GM18508 (cell line): ENCODE data around the gene CFAP45.

ENCODE experiments used
- ATAC-seq: cut with Tn5 transposase; IDR thresholded peaks from one replicate; pipeline ENCODE4 v1.9.1; 2021; ENCODE audit warnings: moderate number of reproducible peaks; ENCODE audit not compliant: insufficient read depth, unreplicated experiment

Gene CFAP45

DNA sequence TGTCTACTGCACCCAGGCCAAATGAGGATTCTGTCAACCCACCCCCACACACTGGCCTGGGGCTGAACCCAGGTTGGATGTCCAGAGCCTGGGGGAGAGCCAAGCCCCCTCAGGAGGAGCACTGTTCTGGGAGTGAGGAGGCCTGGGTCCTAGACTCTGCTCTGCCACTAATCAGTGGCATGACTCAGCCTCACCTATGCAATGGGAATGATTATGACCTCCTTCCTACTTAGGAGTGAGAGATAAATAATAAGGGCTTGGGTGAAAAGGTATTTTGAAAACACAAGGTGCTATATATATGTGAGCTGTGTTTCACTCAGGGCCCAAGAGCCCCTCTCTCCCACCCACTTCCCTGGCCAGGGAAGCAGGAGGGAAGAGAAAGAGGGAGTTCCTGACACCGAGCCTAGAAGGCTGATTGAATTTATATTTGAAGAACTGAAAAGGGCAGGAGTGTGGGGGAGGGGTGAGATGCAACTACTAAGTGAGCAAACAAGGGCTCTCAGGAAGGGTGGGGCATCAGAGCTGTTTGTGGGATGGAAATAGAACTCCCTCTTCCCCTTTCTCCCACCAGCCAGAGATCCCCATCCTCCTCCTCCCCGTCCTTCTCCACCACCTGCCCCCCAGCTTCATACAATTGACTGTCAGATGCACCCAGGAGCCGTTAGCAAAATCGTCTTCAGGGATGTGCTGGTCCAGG lies 37.2 kb upstream of the CFAP45 start:
- no peak for ATAC-seq

DNA sequence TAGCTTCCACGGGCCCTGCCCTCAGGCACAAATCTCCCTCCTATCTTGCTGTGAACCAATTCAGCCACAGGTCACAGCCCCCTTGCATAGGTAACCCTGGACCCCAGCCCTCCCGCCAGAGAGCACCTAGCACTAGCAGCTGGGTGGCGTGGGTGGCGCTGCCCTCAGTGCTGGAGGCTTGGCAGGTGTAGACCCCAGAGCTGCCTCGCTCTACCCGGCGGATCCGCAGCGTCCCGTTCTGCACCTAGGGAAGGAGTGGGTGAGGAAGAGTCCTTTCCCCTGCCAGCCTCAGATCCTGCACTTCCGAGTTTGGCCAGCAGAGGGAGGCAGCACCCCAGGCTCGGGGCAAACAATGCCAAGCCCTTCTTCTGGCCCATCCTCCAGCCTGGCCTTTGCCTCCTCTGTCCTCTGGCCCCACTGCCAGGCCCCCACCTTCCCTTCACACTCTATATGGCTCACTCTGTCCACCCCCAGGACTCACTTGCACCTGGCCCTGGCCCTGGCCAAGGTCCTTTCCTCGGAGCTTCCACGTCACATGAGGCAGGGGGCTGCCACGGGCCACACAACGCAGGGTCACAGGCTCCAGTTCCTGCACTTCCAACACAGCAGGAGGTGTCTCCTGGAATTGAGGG lies 36.4 kb upstream of the CFAP45 start:
- ATAC-seq = no peak

DNA sequence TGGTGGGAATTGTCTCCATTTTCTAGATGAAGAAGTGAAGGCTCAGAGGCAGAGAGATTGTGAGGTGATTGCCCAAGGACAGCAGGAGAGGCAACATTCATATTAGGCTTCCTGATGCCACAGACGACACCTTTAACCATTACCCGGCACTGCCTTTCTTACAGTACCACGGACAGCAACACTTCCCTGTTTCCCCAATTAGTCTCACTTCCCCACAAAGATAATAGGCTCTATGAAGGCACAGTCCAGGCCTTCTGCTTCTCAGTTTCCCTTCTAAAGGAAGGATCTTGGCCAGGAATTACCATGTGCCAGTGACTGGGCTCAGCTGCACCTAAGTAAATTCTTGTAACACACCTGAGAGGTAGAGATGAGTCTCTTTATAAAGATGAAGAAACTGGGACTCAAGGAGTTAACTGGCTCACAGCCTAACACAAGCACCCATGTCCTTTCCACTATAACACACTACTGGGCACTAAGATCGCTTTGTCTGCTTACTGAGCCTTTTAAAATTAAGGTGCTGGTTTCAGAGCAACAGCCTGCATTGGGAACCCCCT lies 35.8 kb upstream of the CFAP45 start:
- ATAC-seq = no peak

DNA sequence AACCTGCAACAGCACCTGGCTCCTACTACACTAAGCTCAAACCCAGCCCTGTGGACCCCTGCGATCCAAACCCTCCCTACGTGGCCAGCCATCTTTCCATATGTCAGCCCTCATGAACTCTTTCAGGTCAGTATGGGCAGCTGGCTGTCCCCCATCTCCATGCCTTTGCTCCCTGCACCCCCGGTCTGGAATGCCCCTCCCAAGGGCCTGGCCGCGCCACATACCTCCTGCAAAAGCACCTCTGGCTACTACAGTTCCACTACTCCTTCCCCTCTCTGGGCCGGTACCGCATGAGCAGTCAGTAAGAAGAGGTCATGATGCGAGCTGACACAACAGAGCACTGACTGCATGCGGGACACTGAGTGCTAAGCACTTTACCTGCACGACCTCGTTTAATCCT lies 35.3 kb upstream of the CFAP45 start:
- no peak for ATAC-seq

DNA sequence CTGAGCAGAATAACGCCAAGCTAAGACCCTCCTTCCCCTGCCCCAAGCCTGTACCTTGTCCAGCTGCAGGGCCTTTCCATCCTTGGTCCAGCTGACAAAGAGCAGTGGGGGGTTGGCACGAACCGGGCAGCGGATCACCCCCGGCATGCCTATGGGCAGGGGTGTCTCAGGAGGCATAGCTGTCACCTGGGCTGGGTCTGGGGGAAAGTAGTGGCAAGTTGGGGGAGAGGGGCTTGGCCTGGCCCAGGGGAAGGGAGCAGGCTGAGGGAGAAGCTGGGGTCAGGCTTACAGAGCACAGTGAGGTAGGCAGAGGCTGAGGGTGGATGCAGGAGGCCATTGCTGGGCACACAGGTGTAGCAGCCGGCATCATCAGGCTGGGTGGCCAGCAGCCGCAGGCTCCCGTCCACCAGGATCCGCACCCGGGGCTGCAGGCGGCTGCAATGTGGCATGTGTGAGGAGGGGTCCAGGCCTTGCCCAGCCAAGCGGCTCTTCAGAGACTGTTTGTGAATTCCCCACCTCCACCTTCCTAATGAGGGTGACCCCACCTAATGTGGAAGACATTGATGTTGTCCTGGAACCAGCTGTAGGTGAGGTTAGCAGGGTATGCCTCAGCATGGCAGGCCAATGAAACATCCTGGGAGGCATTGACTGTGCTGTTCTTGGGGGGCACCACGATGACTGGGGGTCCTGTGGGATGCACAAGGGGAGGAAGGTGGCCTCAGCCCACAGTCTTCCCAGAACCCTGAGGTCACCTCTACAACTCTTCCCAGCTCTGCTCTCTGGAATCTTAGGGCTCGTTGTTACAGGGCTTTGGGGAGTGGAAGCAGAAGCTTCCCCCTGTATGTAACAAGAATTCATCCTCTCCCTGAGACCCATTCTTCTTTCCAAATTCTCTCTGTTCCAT lies 34.4 kb upstream of the CFAP45 start:
- no peak for ATAC-seq

DNA sequence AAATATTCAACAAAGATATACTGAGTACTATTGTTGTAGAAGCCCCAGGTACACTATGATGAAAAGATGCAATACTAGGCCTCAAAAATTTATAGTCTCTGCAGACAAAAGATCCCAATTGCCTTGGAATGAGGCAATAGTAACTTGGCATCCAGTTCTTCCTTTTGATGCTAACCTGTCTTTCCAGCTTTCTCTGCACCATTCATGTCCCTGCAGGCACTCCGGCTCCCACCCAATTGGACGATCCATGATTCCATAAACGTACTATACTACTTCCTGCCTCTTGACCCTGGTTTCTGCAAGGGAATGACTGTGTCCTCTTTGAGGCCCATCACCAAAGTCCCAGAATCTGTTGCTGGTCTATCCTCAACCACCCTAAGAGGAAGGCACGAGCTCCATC lies 33.4 kb upstream of the CFAP45 start:
- ATAC-seq = no peak

DNA sequence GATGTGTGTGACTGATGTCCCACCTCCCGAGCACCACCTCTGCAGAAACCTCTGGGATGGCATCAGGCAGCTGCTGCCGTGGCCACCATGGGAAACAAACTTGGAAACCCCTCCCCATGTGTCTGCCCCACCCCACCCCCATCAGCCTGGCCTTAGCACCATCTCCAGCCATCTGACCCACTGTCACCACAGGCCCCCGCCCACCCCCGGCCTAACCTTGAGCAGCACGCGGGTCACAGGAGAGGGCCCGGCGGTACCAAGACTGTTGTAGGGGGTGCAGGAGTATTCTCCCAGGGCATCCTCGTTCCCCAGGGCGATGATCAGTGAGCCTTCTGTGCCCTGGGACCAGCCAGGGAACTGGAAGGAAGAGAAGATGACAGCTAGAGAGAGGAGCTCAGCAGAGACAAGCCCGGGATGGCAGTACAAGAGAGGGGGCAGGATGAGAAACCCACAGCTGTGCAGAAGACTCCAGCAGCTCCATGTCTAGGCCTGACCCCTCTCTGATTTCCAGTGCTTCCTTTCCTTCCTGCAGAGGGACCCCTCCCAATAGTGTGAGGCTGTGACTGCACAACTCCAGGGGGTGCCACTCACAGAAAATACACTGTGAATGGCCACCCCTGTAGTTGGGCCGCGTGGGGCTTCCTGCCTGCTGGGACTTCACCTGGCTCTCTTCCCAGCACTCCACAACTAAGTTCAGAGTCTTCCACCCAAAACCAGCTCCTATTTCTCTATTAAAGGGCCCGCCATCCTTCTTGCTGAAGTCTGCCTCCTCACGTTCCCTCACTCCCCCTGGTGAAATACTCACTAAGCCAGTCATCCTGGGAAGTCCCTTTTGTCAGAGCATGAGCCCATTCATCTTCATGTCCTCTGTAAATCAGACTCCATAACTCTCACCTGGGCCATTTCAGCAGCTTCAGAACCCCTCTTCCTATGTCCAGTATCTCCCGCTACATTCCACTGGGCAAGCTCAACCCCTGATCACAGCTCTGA lies 32.6 kb upstream of the CFAP45 start:
- no peak for ATAC-seq

DNA sequence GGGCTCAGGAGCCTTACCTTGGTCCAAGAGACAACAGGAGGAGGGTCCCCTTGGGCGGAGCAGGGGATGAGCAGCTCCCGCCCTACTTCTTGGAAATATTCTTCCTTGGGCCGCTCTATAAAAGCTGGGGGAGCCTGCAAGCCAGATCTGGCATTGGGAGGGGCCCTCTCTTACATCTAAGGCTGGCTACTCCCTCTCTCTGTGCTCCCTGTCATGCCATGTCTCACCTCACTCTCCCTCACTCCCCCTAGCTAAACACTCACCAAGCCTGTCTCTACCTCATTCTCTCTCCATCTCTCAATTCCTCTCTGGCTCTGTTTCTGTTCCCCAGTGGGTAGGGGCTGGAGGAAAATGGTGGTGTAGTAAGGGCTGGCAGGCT lies 31.8 kb upstream of the CFAP45 start:
- ATAC-seq = no peak

DNA sequence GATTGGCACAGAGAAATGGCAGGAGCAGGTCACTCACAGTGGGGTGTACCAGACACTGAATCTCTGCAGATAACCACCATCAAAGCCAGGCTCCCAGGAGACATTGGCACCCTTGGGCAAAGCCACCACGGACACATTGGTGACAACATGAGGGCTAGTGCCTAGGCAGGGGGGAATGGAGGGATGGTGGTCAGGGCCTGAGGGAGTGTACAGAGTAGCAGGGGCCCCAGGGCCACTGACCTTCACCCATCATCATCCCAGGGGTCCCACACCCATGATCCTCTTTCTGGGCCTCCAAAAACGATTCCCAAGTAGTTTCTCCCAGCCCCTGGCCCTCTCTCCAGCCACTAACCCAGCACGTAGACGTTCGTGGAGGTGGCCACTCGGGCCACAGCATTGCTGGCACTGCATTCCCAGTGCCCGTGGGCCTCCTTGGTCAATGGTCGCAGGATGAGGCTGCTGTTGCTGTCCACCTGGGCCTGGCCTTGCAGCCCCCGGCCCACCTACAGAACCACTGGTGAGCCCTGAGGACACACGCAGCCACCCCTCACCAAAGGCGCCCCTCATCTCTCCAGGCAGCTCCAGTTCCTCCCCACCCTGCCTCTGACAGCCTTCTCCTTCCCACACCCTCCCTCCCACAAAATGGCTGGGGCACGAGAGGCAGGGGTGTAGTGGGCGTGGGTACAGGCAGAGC lies 31.3 kb upstream of the CFAP45 start:
- ATAC-seq = no peak

DNA sequence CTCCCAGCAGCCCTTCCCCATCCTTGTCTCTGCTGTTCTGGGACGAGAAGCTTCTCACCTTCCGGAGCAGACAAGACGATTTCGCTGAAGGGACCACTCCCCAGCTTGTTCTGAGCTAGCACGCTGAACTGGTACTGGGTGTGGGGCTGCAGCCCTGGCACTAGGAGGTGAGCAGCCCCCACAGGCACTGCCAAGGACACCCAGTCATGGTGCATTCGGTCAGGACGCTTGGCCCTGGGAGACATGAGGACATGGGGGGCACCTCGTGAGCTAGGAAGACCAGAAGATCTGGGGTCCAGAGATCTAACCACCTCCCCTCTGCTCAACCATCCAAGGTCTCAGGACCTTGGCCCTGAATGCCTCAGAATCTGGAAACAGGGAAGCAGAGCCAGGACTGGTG lies 30.7 kb upstream of the CFAP45 start:
- no peak for ATAC-seq

DNA sequence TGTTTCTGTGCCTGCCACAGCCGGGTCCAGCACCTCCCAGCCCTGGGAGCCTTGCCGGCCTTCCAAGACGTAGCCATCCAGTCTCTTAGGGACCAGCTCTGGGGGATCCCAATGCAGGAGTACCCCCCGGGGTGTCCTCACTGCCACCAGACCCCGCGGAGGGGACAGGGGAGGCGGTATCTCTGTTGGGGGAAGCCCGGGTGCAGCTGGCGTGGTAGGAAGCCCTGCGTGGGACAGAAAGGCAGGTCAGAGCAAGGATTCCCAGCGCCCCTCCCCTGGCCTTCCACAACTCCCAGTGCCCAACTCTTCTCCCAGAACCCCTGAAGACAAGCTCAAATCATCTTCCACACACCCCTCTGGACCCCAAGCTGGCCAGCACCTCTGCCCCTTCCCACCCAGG lies 30.3 kb upstream of the CFAP45 start:
- ATAC-seq = no peak

DNA sequence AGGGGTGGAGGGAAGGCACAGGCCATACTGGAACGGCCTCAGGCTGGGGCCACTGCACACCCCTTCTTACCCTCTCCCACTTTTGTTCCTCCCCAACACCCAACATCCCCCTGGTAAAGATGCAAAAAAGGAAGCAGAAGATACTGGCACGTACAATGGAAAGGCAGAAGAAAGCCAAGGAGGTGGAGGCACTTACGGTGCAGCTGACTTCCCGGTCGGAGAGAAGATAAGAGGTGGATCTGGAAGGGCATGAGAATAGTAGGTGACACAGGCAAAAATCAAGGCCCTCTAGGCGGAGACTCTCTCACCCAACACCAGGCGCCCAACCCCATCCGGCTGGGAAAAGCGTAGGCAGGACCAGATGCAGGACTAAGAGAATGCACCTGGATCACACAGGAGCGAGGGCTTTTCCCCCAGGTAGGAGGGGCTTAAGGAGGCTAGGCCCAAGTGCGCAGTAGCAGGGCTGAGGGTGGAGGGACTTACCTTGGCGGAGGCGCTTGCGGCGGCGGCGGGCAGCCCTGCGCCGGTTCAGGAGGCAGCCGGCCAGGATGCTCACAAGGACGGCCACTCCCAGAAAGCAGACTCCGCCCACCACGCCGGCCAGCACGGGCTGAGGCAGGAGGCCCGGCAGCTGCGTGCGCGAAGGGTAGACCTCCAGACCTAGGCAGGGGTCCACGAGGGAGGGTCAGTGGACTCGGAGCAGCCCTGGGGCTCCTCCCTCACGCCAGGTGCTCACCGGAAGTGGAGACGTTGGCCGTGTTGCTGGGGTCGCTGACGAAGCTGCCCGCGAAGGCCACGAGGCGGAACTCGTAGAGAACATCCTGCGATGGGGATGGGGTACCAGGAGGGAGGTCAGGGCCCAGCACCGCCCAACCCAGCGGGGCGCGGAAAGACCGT lies 29.4 kb upstream of the CFAP45 start:
- no peak for ATAC-seq

DNA sequence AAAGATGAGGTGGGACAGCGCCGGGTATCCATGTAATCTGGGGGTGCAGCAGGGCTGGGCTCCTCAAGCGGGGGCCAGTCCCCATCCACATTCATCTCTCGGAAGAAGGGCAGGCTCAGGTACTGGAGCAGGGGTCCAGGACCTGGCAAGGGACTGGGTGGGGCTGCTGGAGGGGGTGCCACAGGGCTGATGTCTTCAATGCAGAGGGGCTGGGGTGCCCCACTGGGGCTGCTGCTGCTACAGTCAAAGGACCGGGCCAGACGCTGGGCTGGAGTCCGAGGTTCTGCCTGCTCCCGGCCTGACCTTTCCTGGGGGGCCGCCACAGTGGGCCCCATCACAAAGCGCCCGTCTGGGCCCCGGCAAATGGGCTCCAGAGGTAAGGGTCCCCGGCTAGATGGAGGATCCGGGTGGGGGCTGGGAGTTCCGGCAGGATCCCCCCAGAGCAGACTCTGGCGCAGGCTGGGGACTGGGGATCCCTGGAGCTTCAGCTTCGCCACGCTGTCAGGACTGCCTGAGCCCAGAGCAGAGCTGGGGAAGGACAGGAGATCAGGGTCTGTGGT lies 28.6 kb upstream of the CFAP45 start:
- no peak for ATAC-seq

DNA sequence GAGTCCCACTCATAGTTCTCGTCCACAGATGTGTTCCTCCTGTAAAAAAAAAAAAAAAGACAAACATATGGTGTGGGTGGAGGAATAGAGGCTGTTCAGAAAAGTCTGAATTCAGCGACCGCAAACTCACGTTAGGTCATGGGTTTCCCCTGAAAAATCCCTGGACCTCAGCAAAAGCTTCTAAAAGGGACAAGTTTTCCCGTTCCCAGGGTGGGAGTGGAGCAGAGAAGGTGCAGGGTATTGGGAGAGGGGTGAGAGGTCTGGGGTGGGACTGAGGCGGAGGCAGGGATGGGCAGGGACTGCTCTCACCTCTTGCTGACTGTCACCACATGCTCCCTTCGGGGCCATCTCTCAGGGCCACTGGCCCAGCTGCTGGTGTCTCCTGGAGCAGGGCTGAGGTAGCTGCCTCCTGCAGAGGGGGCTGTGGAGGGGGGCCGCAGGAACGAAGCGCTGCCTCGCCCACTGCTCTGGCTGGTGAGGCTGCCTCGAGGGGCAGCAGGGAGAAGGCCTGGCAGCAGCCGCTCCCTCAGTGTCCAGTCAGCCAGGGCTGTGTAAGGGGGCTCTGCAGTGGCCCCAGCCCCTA lies 28.0 kb upstream of the CFAP45 start:
- ATAC-seq = no peak

DNA sequence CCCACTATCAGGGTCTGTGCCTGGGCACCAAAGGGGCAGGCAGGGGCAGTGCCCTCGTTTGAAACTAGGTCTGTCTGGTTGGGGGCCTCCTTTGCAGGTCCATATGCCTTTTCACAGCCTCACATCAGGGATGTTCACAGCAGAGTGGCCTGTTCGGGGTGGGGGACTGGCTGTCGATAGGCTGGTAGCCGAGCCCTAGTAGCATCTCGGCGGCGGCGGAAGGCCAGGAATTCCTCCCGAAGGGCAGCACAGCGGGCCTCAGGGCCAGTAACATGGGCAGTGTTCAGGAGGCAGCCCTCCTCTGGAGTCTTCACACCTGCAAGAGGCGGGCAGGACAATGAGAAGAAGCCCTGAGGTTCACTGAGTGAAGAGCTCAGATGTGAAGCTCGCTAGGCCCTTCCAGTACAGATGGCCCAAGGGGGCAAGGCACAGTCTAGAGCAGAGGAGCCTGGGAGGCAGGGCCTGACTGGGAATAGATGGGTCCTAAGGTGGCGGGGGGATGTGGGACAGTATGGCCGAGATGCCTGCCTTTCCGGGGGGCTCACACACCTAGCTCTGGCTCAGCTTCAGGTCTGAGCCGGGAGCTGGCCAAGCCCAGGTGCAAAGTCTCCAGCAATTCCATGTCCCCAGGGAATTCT lies 27.4 kb upstream of the CFAP45 start:
- no peak for ATAC-seq

DNA sequence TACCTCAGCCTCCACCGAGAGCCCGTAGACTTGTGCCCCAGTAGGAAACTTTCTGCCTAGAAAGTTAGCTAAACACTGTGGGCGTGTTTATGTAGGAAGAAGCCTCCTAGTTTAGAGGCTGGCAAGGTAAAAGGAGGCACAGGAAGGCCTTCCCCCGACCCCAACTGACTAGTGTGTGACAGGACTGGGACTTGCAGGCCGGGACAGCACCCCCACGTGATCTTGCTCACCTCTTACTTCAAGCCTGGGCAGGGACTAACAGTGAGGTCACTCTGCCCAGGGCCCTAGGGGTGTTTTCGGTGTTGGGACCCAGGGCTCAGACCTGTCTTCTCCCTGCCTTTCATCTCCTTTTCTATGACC lies 25.7 kb upstream of the CFAP45 start:
- ATAC-seq = peak; percentile 2
